GM23248 (cell line): ENCODE data around the gene PSMC3IP. TPM values are rescaled to one million over a fixed set of nuclear protein-coding genes. Genes with fewer than 3 reads are reported as not detected.
A peak's percentile ranks its signal among the peaks of the same experiment; 100 is the strongest.

Source experiments
- DNase-seq: peaks from one replicate; pipeline ENCODE4 v3.0.0-alpha.2; 2015
- H2AFZ ChIP-seq: fragments of 200-600 bp; sonication (generic); 2 replicates; pipeline ENCODE4 v1.6.1; 2016; ENCODE audit warnings: antibody characterized with exemption
- H3F3A ChIP-seq: fragments of 200-600 bp; sonication (generic); 2 replicates; pipeline ENCODE4 v1.6.1; 2016; ENCODE audit warnings: mild to moderate bottlenecking, antibody characterized with exemption, mixed run types; ENCODE audit not compliant: insufficient read depth
- H3K27ac ChIP-seq: fragments of 200-600 bp; sonication (generic); 2 replicates; pipeline ENCODE4 v1.5.1; 2016; ENCODE audit warnings: mild to moderate bottlenecking
- H3K27me3 ChIP-seq: fragments of 200-600 bp; sonication (generic); replicated peaks from 2 replicates; pipeline ENCODE4 v1.6.1; 2016; ENCODE audit warnings: mild to moderate bottlenecking; ENCODE audit not compliant: insufficient read depth
- H3K36me3 ChIP-seq: fragments of 200-600 bp; sonication (generic); 2 replicates; pipeline ENCODE4 v1.6.1; 2016; ENCODE audit warnings: low read depth, mild to moderate bottlenecking
- H3K4me1 ChIP-seq: fragments of 200-600 bp; sonication (generic); 2 replicates; pipeline ENCODE4 v1.6.1; 2016; ENCODE audit warnings: mild to moderate bottlenecking; ENCODE audit not compliant: insufficient read depth
- H3K4me2 ChIP-seq: fragments of 200-600 bp; sonication (generic); one replicate; pipeline ENCODE4 v1.6.1; 2016; ENCODE audit warnings: mild to moderate bottlenecking; ENCODE audit not compliant: unreplicated experiment
- H3K4me3 ChIP-seq: fragments of 200-600 bp; sonication (generic); 2 replicates; pipeline ENCODE4 v1.5.1; 2016; ENCODE audit warnings: mild to moderate bottlenecking
- H3K79me2 ChIP-seq: fragments of 200-600 bp; sonication (generic); 2 replicates; pipeline ENCODE4 v1.6.1; 2016; ENCODE audit warnings: mild to moderate bottlenecking; ENCODE audit not compliant: insufficient read depth
- H3K9ac ChIP-seq: fragments of 200-600 bp; sonication (generic); 2 replicates; pipeline ENCODE4 v1.6.1; 2016; ENCODE audit warnings: mild to moderate bottlenecking
- H3K9me2 ChIP-seq: fragments of 200-600 bp; sonication (generic); 2 replicates; pipeline ENCODE4 v1.6.1; 2016; ENCODE audit warnings: mixed run types, mild to moderate bottlenecking, moderate library complexity; ENCODE audit not compliant: insufficient read depth
- H3K9me3 ChIP-seq: fragments of 200-600 bp; sonication (generic); one replicate; pipeline ENCODE4 v1.6.1; 2017; ENCODE audit warnings: low read depth
- H4K20me1 ChIP-seq: fragments of 200-600 bp; sonication (generic); 2 replicates; pipeline ENCODE4 v1.6.0; 2016; ENCODE audit not compliant: insufficient read depth
- EZH2 ChIP-seq: fragments of 200-600 bp; sonication (generic); IDR thresholded peaks from 2 replicates; pipeline ENCODE4 v1.6.1; 2018; ENCODE audit warnings: antibody characterized with exemption, mild to moderate bottlenecking; ENCODE audit not compliant: insufficient read depth, poor library complexity, severe bottlenecking
- EZH2phosphoT487 ChIP-seq: fragments of 200-600 bp; sonication (generic); IDR thresholded peaks from 2 replicates; pipeline ENCODE4 v1.6.1; 2018; ENCODE audit warnings: antibody characterized with exemption, moderate library complexity, mild to moderate bottlenecking, low read depth; ENCODE audit not compliant: insufficient read depth
- WGBS, 2 experiments: methylation state at CpG; one replicate each; pipeline ENCODE4 v1.1.6; 2015 to 2017; ENCODE audit warnings: low lambda C conversion rate in 2 of 2, low coverage in 1 of 2; ENCODE audit errors: missing lambda C conversion rate in 2 of 2; 5-methylcytosine and 5-hydroxymethylcytosine counted together
- in situ Hi-C: fragments of 300-500 bp; cut with MboI; formaldehyde crosslinking; loops from 2 replicates; pipeline ENCODE4 v1.15.0; 2020
- polyA plus RNA-seq: library from polyadenylated mRNA; unstranded; fragments of >200 nt; fragmentation: Nextera tagmentation; extraction: Ambion mirVana; gene quantifications from 2 replicates; pipeline ENCODE4 v1.2.1, GENCODE V29; 2016
- total RNA-seq: library from RNA; depleted of rRNA; stranded (reverse); fragments of >200 nt; shearing (Covaris generic); gene quantifications from 2 replicates; pipeline ENCODE4 v1.2.3, GENCODE V29; 2014

Gene PSMC3IP
- total and polyA plus RNA-seq, 2 experiments from 2014 or later, result 8.9 to 12.0 TPM

- Histone ChIP-seq H4K20me1 (no peaks in the 10 kb centered on the region), H3K9me3 (no peaks in the 10 kb centered on the region), H3K27ac (peak within 1 kb of the TSS; percentile 89), H3K4me2 (peak within 1 kb of the TSS; percentile 99), H3K27me3 (no peaks in the 10 kb centered on the region), H3K4me3 (peak within 1 kb of the TSS; percentile 99), H2AFZ (peak within 1 kb of the TSS; percentile 92), H3K36me3 (peaks cover 4% of the 10 kb centered on the region; the same call in 1 of the 2 replicates), H3K4me1 (peaks cover 12% of the 10 kb centered on the region), H3K9ac (peak within 1 kb of the TSS; percentile 92), H3K9me2 (no peaks in the 10 kb centered on the region), H3F3A (0 out of 2 replicates have a peak, but pooled peaks cover 4% of the 10 kb centered on the region), H3K79me2 (peaks cover 57% of the 10 kb centered on the region)
- in situ Hi-C loops, result no loop called here
- 1 to 2% methylated on average over 56 to 64 of the region's 66 CpGs for WGBS, 2 experiments
- TF ChIP-seq EZH2phosphoT487, result no peak
- TF ChIP-seq EZH2, result no peak
- peak; percentile 100 for DNase-seq
These were observed 31.8 kb upstream of the PSMC3IP start, which contains the start of the genes RETREG3 and TUBG1 for GRCh38 chr17:42609182-42609813. Gene RETREG3 (minus strand): TSS chr17:42609374. CDS start chr17:42609324, 50 bp downstream. Gene TUBG1 (plus strand): TSS chr17:42609683. CDS start chr17:42609738, 55 bp downstream.

- peaks cover 4% of the 10 kb centered on the region; the same call in 1 of the 2 replicates for H3K36me3 ChIP-seq
- no peaks in the 10 kb centered on the region for H3K9me3 ChIP-seq
- peak overlapping the region; percentile 73 for H3K27ac ChIP-seq
- H2AFZ ChIP-seq, result peak overlapping the region; percentile 75
- H3K4me1 ChIP-seq, result peaks cover 12% of the 10 kb centered on the region
- H3K4me2 ChIP-seq, result peak overlapping the region; percentile 99
- peak overlapping the region; percentile 99 for H3K4me3 ChIP-seq
- peak overlapping the region; percentile 91 for H3K9ac ChIP-seq
- in situ Hi-C loops, result no loop called here
- WGBS, 2 experiments, result 1 to 2% methylated on average over 30 of the region's 30 CpGs
- 0 out of 2 replicates have a peak, but pooled peaks cover 4% of the 10 kb centered on the region for H3F3A ChIP-seq
- H3K79me2 ChIP-seq, result peaks cover 65% of the 10 kb centered on the region
- H4K20me1 ChIP-seq, result no peaks in the 10 kb centered on the region
- DNase-seq, result peak; percentile 45
- TF ChIP-seq EZH2 (no peak), EZH2phosphoT487 (no peak)
- H3K9me2 ChIP-seq, result no peaks in the 10 kb centered on the region
- H3K27me3 ChIP-seq, result no peaks in the 10 kb centered on the region
These were observed 31.0 kb upstream of the PSMC3IP start for GRCh38 chr17:42608305-42609181.

DNA sequence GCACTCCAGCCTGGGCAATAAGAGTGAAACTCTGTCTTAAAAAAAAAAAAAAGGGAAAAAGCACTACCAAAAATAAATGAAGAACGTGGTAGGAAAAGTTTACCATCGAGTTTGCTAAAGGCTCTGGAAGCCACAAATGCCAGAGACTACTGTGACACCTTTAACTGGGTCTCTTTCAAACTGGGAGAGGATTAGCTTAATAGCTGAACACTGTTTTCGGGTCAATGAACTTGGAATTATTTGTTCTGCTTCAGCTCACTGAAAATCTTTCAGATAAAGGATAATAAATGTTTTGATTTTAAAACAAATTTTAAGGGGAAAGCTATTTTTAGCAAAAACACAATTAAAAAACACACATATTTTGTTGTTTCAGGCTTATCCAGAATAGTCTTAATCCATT, 30.2 kb upstream of the PSMC3IP start:
- H4K20me1 ChIP-seq, result no peaks in the 10 kb centered on the region

GRCh38 chr17:42603318-42603717, 25.8 kb upstream of the PSMC3IP start:
- Histone ChIP-seq H3K4me1 (peaks cover 12% of the 10 kb centered on the region; the same call in 1 of the 2 replicates), H2AFZ (no peak overlapping the region), H3K4me3 (no peak overlapping the region), H3K4me2 (no peak overlapping the region), H3K9me3 (no peaks in the 10 kb centered on the region), H3K36me3 (peaks cover 12% of the 10 kb centered on the region; the same call in 1 of the 2 replicates), H3F3A (0 out of 2 replicates have a peak, but pooled peaks cover 10% of the 10 kb centered on the region), H4K20me1 (peaks cover 3% of the 10 kb centered on the region; the same call in 1 of the 2 replicates), H3K79me2 (peaks cover 100% of the 10 kb centered on the region), H3K9me2 (no peaks in the 10 kb centered on the region), H3K27me3 (no peaks in the 10 kb centered on the region), H3K9ac (no peak overlapping the region), H3K27ac (no peak overlapping the region)
- TF ChIP-seq EZH2phosphoT487 (no peak), EZH2 (no peak)
- no peak for DNase-seq
- WGBS, 2 experiments, result 89 to 93% methylated on average over 7 of the region's 7 CpGs
- in situ Hi-C loops, result no loop called here

More for the DNA sequence above, 30.2 kb upstream of the PSMC3IP start:
- H3K9me3 ChIP-seq, result no peaks in the 10 kb centered on the region
- no peak for TF ChIP-seq EZH2phosphoT487
- TF ChIP-seq EZH2, result no peak
- WGBS, 2 experiments, result 2 to 7% methylated on average over 3 of the region's 3 CpGs
- H3K4me3 ChIP-seq, result peak overlapping the region; percentile 99
- H3K9me2 ChIP-seq, result no peaks in the 10 kb centered on the region
- DNase-seq, result no peak
- H3K79me2 ChIP-seq, result peaks cover 72% of the 10 kb centered on the region
- 0 out of 2 replicates have a peak, but pooled peaks cover 1% of the 10 kb centered on the region for H3K36me3 ChIP-seq
- in situ Hi-C loops, result no loop called here
- peaks cover 12% of the 10 kb centered on the region for H3K4me1 ChIP-seq
- H3K27ac ChIP-seq, result peak overlapping the region; percentile 73; the same call in 1 of the 2 replicates
- 0 out of 2 replicates have a peak, but pooled peaks cover 4% of the 10 kb centered on the region for H3F3A ChIP-seq
- no peaks in the 10 kb centered on the region for H3K27me3 ChIP-seq
- no peak overlapping the region for H2AFZ ChIP-seq
- peak overlapping the region; percentile 91 for H3K9ac ChIP-seq
- H3K4me2 ChIP-seq, result peak overlapping the region; percentile 99
